Endothelial cell of umbilical vein (primary cell): Measurements from ENCODE around the gene CD247. TPM values are rescaled to one million over a fixed set of nuclear protein-coding genes. Genes with fewer than 3 reads are reported as not detected.

Experiments used
- BruUV-seq: library from RNA; stranded (reverse); fragments of 400-500 nt; replicated peaks from 2 replicates; lab custom pipeline; 2021; lab: Mats Ljungman, UMichigan
- CTCF ChIA-PET: fragments of 300-600, 350-600 bp; sonication (Branson Sonifier 250); formaldehyde crosslinking; loops from one replicate; lab custom pipeline; 2021; ENCODE audit warnings: antibody characterized with exemption, inconsistent platforms; lab: Charles Lee
- POLR2A ChIA-PET: fragments of 300-600, 350-600 bp; sonication (Branson Sonifier 250); formaldehyde crosslinking; loops from one replicate; lab custom pipeline; 2021; ENCODE audit warnings: antibody characterized with exemption, inconsistent platforms; lab: Charles Lee
- DNase-seq: peaks from one replicate; pipeline ENCODE4 v3.0.0-alpha.2; 2011; ENCODE audit warnings: low read depth, low spot score
- FAIRE-seq: peaks from 2 replicates; lab custom pipeline; 2011; peaks lifted over from hg19 to GRCh38; lab: Jason Lieb, UNC
- H2AFZ ChIP-seq: 2 replicates; pipeline ENCODE4 v1.6.0; 2012; ENCODE audit warnings: low read depth, low read length, control low read depth, inconsistent platforms
- H3K27ac ChIP-seq: 2 replicates; pipeline ENCODE4 v1.5.1; 2011; ENCODE audit warnings: low read depth, mild to moderate bottlenecking, control low read depth, low read length, moderate library complexity; ENCODE audit not compliant: insufficient read depth
- H3K27me3 ChIP-seq, 2 experiments: 2 replicates each; pipeline versions ENCODE4 v1.6.0 to v1.6.1; 2011; ENCODE audit warnings: low read length in 2 of 2, mixed read lengths in 1 of 2; ENCODE audit not compliant: control insufficient read depth in 2 of 2, insufficient read depth in 2 of 2
- H3K36me3 ChIP-seq, 2 experiments: 2 replicates in 1 of 2; 3 replicates in 1 of 2; pipeline ENCODE4 v1.5.1; 2011; ENCODE audit warnings: low read length in 2 of 2, mild to moderate bottlenecking in 1 of 2, moderate library complexity in 1 of 2; ENCODE audit not compliant: control insufficient read depth in 2 of 2, insufficient read depth in 2 of 2; ENCODE audit errors: extremely low read depth in 1 of 2
- H3K4me1 ChIP-seq: 3 replicates; pipeline ENCODE4 v1.5.1; 2011; ENCODE audit warnings: mild to moderate bottlenecking, low read length; ENCODE audit not compliant: control insufficient read depth, insufficient read depth; ENCODE audit errors: extremely low read depth
- H3K4me2 ChIP-seq: 2 replicates; pipeline ENCODE4 v1.6.1; 2011; ENCODE audit warnings: low read length, control low read depth, mixed read lengths; ENCODE audit not compliant: insufficient read depth
- H3K4me3 ChIP-seq, 3 experiments: fragments of 200-600 bp in 1 of 3; sonication (generic), shearing (Covaris generic) in 1 of 3; replicated peaks in 1 of 3; 2 replicates each; pipeline ENCODE4 v1.5.1; 2011 to 2016; ENCODE audit warnings: control low read depth in 3 of 3, low read length in 3 of 3, mild to moderate bottlenecking in 2 of 3, inconsistent platforms in 1 of 3, low read depth in 1 of 3, moderate library complexity in 1 of 3; ENCODE audit not compliant: insufficient read depth in 1 of 3
- H3K79me2 ChIP-seq: 2 replicates; pipeline ENCODE4 v1.6.0; 2012; ENCODE audit warnings: low read length, inconsistent platforms; ENCODE audit not compliant: control insufficient read depth, insufficient read depth
- H3K9ac ChIP-seq: replicated peaks from 2 replicates; pipeline ENCODE3; 2011; ENCODE audit warnings: low read length, control low read depth; ENCODE audit not compliant: insufficient read depth; ENCODE audit errors: extremely low read depth
- H3K9me1 ChIP-seq: replicated peaks from 3 replicates; pipeline ENCODE4 v1.6.0; 2011; ENCODE audit warnings: mild to moderate bottlenecking, low read length; ENCODE audit not compliant: control insufficient read depth, insufficient read depth; ENCODE audit errors: extremely low read depth
- H3K9me3 ChIP-seq: replicated peaks from 2 replicates; pipeline ENCODE4 v1.5.1; 2012; ENCODE audit warnings: low read length, inconsistent platforms; ENCODE audit not compliant: control insufficient read depth, insufficient read depth
- H4K20me1 ChIP-seq: replicated peaks from 2 replicates; pipeline ENCODE3; 2011; ENCODE audit warnings: mild to moderate bottlenecking, low read length; ENCODE audit not compliant: control insufficient read depth, insufficient read depth; ENCODE audit errors: extremely low read depth
- EZH2 ChIP-seq: IDR thresholded peaks from 2 replicates; pipeline ENCODE4 v1.6.1; 2012; ENCODE audit warnings: borderline replicate concordance, low read depth, mild to moderate bottlenecking, moderate library complexity, low read length, inconsistent platforms; ENCODE audit not compliant: severe bottlenecking
- FOS ChIP-seq: IDR thresholded peaks from 2 replicates; pipeline ENCODE4 v1.6.1; 2011; ENCODE audit warnings: mild to moderate bottlenecking, low read length, moderate library complexity, borderline replicate concordance; ENCODE audit not compliant: insufficient read depth
- GATA2 ChIP-seq: IDR thresholded peaks from 2 replicates; pipeline ENCODE4 v1.7.0; 2011; ENCODE audit warnings: low read depth, mild to moderate bottlenecking, moderate library complexity, mixed read lengths, low read length; ENCODE audit not compliant: insufficient read length, insufficient read depth
- JUN ChIP-seq: IDR thresholded peaks from 2 replicates; pipeline ENCODE4 v1.6.1; 2011; ENCODE audit warnings: borderline replicate concordance, low read depth; ENCODE audit not compliant: insufficient read length, insufficient read depth
- MYC ChIP-seq: IDR thresholded peaks from one replicate; pipeline ENCODE4 v1.6.1; 2011; ENCODE audit warnings: mild to moderate bottlenecking, low read depth, low read length
- POLR2A ChIP-seq: IDR thresholded peaks from 2 replicates; pipeline ENCODE4 v1.6.1; 2012; ENCODE audit warnings: low read depth, mild to moderate bottlenecking, control low read depth, low read length
- POLR2AphosphoS5 ChIP-seq: IDR thresholded peaks from 2 replicates; pipeline ENCODE4 v1.6.1; 2012; ENCODE audit warnings: low read depth, mild to moderate bottlenecking, control low read depth, low read length, moderate library complexity; ENCODE audit not compliant: insufficient read depth
- dilution Hi-C: fragments of 300-500 bp; cut with MboI; formaldehyde crosslinking; loops from one replicate; pipeline ENCODE4 v1.15.0; 2019; ENCODE audit warnings: low sequenced_read_pairs; ENCODE audit not compliant: extremely low pct_ligation_motif_present
- intact Hi-C: fragments of 100-400 bp; cut with micrococcal nuclease; formaldehyde crosslinking; loops from one replicate; pipeline ENCODE4 v1.10.0; 2022
- polyA plus RNA-seq, 4 experiments: library from polyadenylated mRNA; depleted of rRNA in 3 of 4; stranded (reverse) in 3 of 4; unstranded in 1 of 4; fragments of >200 nt; gene quantifications; 2 replicates each; pipeline versions ENCODE4 v1.2.1 to v1.2.3, GENCODE V29; 2011 to 2012; ENCODE audit warnings: missing spikeins in 1 of 4
- total RNA-seq: library from RNA; stranded (reverse); gene quantifications from 2 replicates; pipeline ENCODE4 v1.2.3, GENCODE V29; 2021
- TF ChIP-seq, protein P1 (sequence below), 2 donors: IDR thresholded peaks; 1 replicate in 1 of 2; 2 replicates in 1 of 2; pipeline ENCODE4 v1.5.1; 2011; ENCODE audit warnings: low read length in 2 of 2, mild to moderate bottlenecking in 2 of 2, moderate library complexity in 2 of 2, control low read depth in 1 of 2, inconsistent platforms in 1 of 2, low read depth in 1 of 2; ENCODE audit not compliant: insufficient read depth in 1 of 2; ENCODE audit errors: extremely low read depth in 1 of 2
- TF ChIP-seq, protein P2 (sequence below): IDR thresholded peaks from 2 replicates; pipeline ENCODE4 v1.6.1; 2011; ENCODE audit not compliant: insufficient read depth, insufficient read length

CD247 gene
- total and polyA plus RNA-seq, 2 donors (not counting 3 experiments of a cell fraction or from before 2014, with no cell fraction given) = not detected

DNA sequence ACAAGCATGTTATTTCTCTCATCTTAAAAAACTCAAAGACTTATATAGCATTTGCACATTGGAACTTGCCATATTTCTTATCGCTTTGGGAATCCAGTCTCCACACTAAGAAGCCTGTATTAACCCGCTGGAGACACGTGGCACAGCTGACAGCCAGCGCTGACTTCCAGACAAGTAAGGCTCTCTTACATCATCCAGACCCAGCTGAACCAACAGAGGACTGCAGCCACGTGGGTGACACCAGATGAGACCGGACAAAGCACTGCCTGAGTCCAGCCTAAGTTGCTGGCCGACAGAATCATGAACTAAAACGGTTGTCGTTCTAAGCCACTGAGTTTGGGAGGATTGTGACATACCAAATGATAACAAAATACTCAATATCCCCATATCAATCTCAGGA, 6.3 kb upstream of the CD247 start:
- H3K4me2 ChIP-seq = no peak overlapping the region
- BruUV-seq = no TSS peak
- peaks cover under 1 to 1% of the 10 kb centered on the region in 2 experiments for H3K27me3 ChIP-seq
- no peaks in the 10 kb centered on the region for H3K9me3 ChIP-seq
- no peak overlapping the region for H3K4me3 ChIP-seq
- no peaks in the 10 kb centered on the region for H3K9me1 ChIP-seq
- no peak overlapping the region for H2AFZ ChIP-seq
- H3K79me2 ChIP-seq = no peaks in the 10 kb centered on the region
- H3K36me3 ChIP-seq = no peaks in the 10 kb centered on the region
- no peak for FAIRE-seq
- H4K20me1 ChIP-seq = no peaks in the 10 kb centered on the region
- ChIA-PET POLR2A (no interaction called here), CTCF (no interaction called here)
- dilution Hi-C loops (no loop called here), intact Hi-C loops (no loop called here)
- no peak overlapping the region for H3K9ac ChIP-seq
- no peak for DNase-seq
- no peak overlapping the region for H3K27ac ChIP-seq
- H3K4me1 ChIP-seq = no peaks in the 10 kb centered on the region
- no peak for TF ChIP-seq JUN
- TF ChIP-seq, protein P1, sequence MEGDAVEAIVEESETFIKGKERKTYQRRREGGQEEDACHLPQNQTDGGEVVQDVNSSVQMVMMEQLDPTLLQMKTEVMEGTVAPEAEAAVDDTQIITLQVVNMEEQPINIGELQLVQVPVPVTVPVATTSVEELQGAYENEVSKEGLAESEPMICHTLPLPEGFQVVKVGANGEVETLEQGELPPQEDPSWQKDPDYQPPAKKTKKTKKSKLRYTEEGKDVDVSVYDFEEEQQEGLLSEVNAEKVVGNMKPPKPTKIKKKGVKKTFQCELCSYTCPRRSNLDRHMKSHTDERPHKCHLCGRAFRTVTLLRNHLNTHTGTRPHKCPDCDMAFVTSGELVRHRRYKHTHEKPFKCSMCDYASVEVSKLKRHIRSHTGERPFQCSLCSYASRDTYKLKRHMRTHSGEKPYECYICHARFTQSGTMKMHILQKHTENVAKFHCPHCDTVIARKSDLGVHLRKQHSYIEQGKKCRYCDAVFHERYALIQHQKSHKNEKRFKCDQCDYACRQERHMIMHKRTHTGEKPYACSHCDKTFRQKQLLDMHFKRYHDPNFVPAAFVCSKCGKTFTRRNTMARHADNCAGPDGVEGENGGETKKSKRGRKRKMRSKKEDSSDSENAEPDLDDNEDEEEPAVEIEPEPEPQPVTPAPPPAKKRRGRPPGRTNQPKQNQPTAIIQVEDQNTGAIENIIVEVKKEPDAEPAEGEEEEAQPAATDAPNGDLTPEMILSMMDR (IDR thresholded peaks at IDR 0.05; ENCODE audit: extremely low read depth in 1 of 2, insufficient read depth in 1 of 2, low read depth in 1 of 2, low read length in 2 of 2) = no peak
- TF ChIP-seq GATA2 = no peak
- no peak for TF ChIP-seq MYC
- no peak for TF ChIP-seq FOS
- TF ChIP-seq, protein P2, sequence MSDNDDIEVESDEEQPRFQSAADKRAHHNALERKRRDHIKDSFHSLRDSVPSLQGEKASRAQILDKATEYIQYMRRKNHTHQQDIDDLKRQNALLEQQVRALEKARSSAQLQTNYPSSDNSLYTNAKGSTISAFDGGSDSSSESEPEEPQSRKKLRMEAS = no peak
- no peak for TF ChIP-seq POLR2A
- TF ChIP-seq POLR2AphosphoS5 = no peak
- TF ChIP-seq EZH2 = no peak
